ENCODE measurements around the gene TTBK1.

DNA sequence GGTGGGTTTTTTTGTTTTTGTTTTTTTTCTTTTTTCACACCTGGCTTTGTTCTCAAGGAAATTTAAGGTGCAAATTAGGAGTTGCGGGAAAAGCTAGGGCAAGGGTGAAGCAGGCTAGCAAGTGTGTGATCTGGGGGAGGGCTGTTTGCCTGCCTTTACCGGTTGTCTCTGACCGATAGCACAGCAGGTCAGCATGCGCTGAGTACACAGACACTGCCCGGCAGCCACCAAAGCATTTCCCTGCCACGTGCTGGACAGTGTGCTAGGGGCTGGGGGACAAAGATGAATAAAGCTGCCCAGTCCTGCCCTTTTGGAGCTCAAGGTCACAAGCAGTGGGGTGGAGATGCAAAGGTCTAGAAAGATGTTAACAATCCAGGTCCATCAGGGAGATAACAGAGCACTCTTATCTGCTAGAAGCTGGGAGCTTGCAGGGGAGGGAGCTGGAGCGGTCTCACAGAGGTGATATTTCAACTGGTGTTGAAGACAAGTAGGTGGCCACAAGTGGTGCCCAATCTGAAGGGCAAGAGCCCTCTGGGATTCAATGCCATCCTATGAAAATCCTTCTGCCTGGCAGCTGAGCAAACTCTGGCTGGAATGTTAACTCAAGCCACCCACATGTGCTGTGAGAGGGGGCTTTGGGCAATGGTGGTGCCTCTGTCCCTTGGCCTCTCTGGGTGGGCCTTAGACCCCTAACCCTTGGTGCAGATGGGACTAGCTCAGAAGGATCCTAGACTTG lies 24.5 kb downstream of the TTBK1 start:
- TF ChIP-seq CTCF (conservative IDR thresholded peaks at IDR 0.05) = no peak
- no peak for TF ChIP-seq ZFX (IDR thresholded peaks at IDR 0.05)
